Gastrocnemius medialis (tissue), 4 donors: Measurements from ENCODE around the gene KLLN. TPM values are rescaled to one million over a fixed set of nuclear protein-coding genes. Genes with fewer than 3 reads are reported as not detected.

ENCODE experiments used
- total RNA-seq, 4 donors: library from RNA; depleted of rRNA; stranded (reverse); fragments of >200 nt; gene quantifications; one replicate each; pipeline versions ENCODE4 v1.1.0 to v1.2.3, GENCODE V29; 2016

Gene KLLN
- total RNA-seq, 4 donors from 2014 or later = 0.10 to 0.39 (median 0.22) TPM

Other genes starting within 250 kb of the KLLN start
- gene PAPSS2, start 203.7 kb downstream of the KLLN start, total RNA-seq = 1 to 10 TPM; 2.7 to 8.7 (median 6.8) TPM
- gene ATAD1, start 45.3 kb downstream of the KLLN start, total RNA-seq = 10 to 100 TPM; 32.0 to 65.4 (median 51.0) TPM
- gene PTEN, start 92 bp upstream of the KLLN start, total RNA-seq = 10 to 100 TPM; 32.2 to 54.5 (median 41.5) TPM